ENCODE data around the gene TNFAIP8. TPM values are rescaled to one million over a fixed set of nuclear protein-coding genes. Genes with fewer than 3 reads are reported as not detected.

Gene TNFAIP8
- total RNA-seq, 4 donors from 2014 or later: 2.0 to 42.7 (median 15.5) TPM

DNA sequence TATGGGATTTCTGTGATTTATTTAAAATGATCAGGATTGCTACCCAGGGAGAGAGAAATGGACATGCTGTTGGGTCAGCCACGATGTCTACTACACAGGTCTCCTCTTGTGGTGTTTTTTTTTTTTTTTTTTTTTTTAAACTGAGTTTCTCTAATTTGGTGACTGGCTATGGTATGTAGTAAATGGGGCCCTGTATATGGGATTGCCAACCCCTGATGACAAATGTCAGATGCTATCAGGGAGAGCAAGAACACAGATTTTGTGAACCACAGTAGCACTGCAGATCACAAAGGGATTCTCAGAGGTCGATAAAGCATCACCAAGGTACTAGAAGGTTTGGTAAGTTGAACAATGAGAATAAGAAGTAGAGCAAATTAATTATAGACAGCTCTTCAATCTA, 16.5 kb upstream of the TNFAIP8 start:
- TF ChIP-seq, protein P1, sequence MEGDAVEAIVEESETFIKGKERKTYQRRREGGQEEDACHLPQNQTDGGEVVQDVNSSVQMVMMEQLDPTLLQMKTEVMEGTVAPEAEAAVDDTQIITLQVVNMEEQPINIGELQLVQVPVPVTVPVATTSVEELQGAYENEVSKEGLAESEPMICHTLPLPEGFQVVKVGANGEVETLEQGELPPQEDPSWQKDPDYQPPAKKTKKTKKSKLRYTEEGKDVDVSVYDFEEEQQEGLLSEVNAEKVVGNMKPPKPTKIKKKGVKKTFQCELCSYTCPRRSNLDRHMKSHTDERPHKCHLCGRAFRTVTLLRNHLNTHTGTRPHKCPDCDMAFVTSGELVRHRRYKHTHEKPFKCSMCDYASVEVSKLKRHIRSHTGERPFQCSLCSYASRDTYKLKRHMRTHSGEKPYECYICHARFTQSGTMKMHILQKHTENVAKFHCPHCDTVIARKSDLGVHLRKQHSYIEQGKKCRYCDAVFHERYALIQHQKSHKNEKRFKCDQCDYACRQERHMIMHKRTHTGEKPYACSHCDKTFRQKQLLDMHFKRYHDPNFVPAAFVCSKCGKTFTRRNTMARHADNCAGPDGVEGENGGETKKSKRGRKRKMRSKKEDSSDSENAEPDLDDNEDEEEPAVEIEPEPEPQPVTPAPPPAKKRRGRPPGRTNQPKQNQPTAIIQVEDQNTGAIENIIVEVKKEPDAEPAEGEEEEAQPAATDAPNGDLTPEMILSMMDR (IDR thresholded peaks at IDR 0.05): no peak
- TF ChIP-seq POLR2A (IDR thresholded peaks at IDR 0.05): no peak
- intact Hi-C loops (cut with DNase I; ENCODE audit: low total_unique reads): no loop called here
- H3K4me1 ChIP-seq: no peaks in the 10 kb centered on the region
- H3K9me3 ChIP-seq: no peaks in the 10 kb centered on the region
- H3K27ac ChIP-seq: no peak overlapping the region
- H3K27me3 ChIP-seq: no peaks in the 10 kb centered on the region
- H3K4me3 ChIP-seq: no peak overlapping the region
- no peaks in the 10 kb centered on the region for H3K36me3 ChIP-seq
- DNase-seq: no peak

DNA sequence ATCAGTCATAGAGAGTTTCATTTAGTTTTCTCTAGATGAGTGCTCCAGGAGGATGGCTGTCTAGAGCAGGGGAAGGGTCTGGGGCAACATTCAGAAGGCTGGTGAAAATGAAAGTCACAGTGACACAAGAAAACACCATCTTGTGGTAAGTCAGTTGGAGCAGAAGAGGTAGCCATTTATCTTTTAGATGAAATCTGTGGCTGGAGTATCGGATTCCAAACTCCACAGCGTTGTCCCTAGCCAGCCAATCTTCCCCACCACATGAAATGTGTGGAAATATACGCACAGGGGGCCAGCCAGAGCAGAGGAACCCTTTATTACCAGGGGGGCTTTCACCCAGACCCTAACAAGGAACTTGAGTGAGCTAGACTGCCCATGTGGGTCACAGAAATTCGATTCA, 15.9 kb upstream of the TNFAIP8 start:
- intact Hi-C loops (cut with DNase I; ENCODE audit: low total_unique reads): no loop called here
- H3K9me3 ChIP-seq: no peaks in the 10 kb centered on the region
- no peaks in the 10 kb centered on the region for H3K4me1 ChIP-seq
- no peak overlapping the region for H3K4me3 ChIP-seq
- no peaks in the 10 kb centered on the region for H3K36me3 ChIP-seq
- no peak overlapping the region for H3K27ac ChIP-seq
- H3K27me3 ChIP-seq: no peaks in the 10 kb centered on the region
- TF ChIP-seq, protein P1 (IDR thresholded peaks at IDR 0.05): no peak
- no peak for TF ChIP-seq POLR2A (IDR thresholded peaks at IDR 0.05)
- no peak for DNase-seq

DNA sequence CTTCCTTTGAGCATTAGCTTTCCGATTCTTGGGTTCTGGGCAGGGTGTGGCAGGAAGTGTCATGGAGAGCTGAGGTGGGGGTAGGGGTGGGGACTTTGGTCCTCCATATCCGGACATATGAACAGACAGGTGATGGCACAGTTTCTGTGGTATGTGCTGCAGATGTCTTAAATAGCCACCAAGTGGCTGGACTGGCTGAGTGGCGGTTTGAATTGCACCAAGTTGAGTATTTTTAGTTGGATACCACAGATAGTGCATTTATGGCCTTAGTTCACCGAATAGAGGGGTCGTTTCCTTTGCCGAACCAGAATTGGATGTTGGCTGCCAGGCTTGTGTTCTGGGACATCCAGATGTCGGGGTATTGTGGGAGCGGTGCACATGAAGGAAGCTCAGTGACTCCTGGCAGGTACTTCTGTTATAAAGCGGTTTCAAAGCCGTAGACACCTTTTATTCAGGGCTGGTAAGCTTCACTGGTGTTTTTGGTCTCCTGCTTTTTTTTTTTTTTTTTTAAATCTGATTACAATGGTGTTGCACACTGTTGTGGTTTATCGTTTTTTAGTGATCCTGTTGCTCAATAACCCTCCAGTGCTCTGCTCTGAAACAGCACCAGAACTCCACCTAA, 15.1 kb upstream of the TNFAIP8 start:
- Histone ChIP-seq H3K27ac (no peak overlapping the region), H3K4me3 (no peak overlapping the region), H3K36me3 (no peaks in the 10 kb centered on the region), H3K27me3 (no peaks in the 10 kb centered on the region), H3K9me3 (no peaks in the 10 kb centered on the region), H3K4me1 (no peaks in the 10 kb centered on the region)
- intact Hi-C loops (cut with DNase I; ENCODE audit: low total_unique reads): no loop called here
- DNase-seq: no peak
- TF ChIP-seq, protein P1 (IDR thresholded peaks at IDR 0.05): no peak
- TF ChIP-seq POLR2A (IDR thresholded peaks at IDR 0.05): no peak

DNA sequence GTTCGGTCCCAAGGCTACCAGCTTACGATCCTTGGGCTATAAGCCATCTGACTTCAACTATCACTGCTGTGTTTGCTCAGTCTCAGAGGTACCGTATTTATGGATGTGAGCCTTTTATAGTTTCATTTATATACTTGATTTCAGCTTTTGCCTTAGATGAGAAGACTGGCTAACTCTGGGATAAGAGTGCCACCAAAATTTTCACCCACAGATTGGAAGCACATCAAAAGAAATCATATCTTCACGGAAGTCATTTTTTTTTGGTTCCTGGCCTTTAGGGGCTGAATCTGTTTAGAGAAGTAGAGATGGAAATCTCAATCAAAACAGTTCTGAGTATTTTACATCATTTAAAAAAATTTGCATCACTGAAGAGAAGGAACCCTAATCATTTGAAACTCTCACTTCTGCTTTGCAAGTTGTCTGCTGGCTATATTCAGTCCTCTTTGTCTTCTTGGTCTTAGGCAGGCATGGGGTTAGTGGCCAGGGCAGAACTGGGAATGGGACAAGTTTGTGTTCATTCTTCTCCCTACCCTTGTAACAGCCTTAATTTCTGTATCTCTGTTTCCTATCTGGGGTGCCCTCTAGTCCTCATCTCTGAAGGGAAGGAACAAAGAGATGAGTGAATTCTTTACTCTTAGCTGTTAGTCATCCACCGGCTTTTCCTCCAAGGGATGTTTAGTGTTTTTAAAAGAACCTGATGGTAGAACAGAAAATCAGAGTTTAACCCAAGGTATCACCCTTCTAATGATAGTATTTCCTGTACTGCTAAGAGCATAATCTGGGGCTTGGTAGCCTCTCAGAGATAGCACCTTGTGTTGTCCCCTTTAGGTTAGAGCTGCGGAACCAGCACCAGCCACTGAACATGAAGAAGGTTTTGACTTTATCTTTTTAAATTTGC, 14.1 kb upstream of the TNFAIP8 start:
- TF ChIP-seq, protein P1 (IDR thresholded peaks at IDR 0.05): no peak
- TF ChIP-seq POLR2A (IDR thresholded peaks at IDR 0.05): no peak
- no peaks in the 10 kb centered on the region for H3K36me3 ChIP-seq
- H3K4me3 ChIP-seq: no peak overlapping the region
- H3K27ac ChIP-seq: no peak overlapping the region
- intact Hi-C loops (cut with DNase I; ENCODE audit: low total_unique reads): no loop called here
- no peaks in the 10 kb centered on the region for H3K9me3 ChIP-seq
- DNase-seq: no peak
- no peaks in the 10 kb centered on the region for H3K4me1 ChIP-seq
- no peaks in the 10 kb centered on the region for H3K27me3 ChIP-seq

DNA sequence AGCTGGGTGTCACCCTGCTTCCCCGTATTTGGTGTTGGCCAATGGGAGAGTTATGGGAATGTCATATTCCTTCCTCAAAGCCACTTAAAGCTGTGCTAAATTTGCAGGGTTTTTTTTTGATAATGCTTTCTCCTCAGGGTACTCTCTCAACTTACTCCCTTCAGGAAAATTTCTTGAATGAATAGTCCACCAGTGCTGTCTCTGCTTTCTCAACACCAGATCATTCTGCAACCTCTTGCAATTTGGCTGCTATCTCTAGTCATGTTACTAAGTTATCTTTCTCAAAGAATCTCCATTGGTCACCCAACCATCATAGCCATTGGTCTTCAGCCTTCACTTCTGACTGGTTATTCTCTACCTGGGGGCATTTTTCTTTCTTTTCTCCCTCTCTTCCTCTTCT, 13.4 kb upstream of the TNFAIP8 start:
- Histone ChIP-seq H3K36me3 (no peaks in the 10 kb centered on the region), H3K4me1 (no peaks in the 10 kb centered on the region), H3K27me3 (no peaks in the 10 kb centered on the region), H3K27ac (peak overlapping the region; percentile 1 to 22), H3K4me3 (no peak overlapping the region), H3K9me3 (no peaks in the 10 kb centered on the region)
- DNase-seq: no peak
- intact Hi-C loops (cut with DNase I; ENCODE audit: low total_unique reads): no loop called here
- no peak for TF ChIP-seq POLR2A (IDR thresholded peaks at IDR 0.05)
- TF ChIP-seq, protein P1 (IDR thresholded peaks at IDR 0.05): no peak

Measured in uterus (tissue), 4 donors.